K562 (cell line): Measurements from ENCODE around the gene PPP3R2. TPM values are rescaled to one million over a fixed set of nuclear protein-coding genes. Genes with fewer than 3 reads are reported as not detected.
A peak's percentile ranks its signal among the peaks of the same experiment; 100 is the strongest.

Experiments used
- ATAC-seq: fragments of 200-7000 bp; cut with Tn5 transposase; 3 replicates; pipeline ENCODE4 v1.9.1; 2020; ENCODE audit warnings: moderate library complexity
- BruUV-seq: library from RNA; stranded (reverse); fragments of 400-500 nt; replicated peaks from 2 replicates; lab custom pipeline; 2021; lab: Mats Ljungman, UMichigan
- CTCF ChIA-PET: fragments of 300-600 bp; formaldehyde crosslinking; extraction: SDS; loops from one replicate; lab custom pipeline; 2021; ENCODE audit warnings: low intra/inter-chr PET ratio; lab: Yijun Ruan, JAX
- POLR2A ChIA-PET: fragments of 300-600, 350-650 bp; sonication (Branson Sonifier 250); formaldehyde crosslinking; extraction: SDS; loops from one replicate; lab custom pipeline; 2021; ENCODE audit warnings: antibody characterized with exemption, inconsistent platforms; lab: Yijun Ruan, JAX
- DNase-seq, 4 experiments: peaks; one replicate each; pipeline versions ENCODE4 v3.0.0 to v3.0.0-alpha.2; 2011 to 2018; ENCODE audit warnings: low spot score in 3 of 4, mixed read lengths in 3 of 4; ENCODE audit errors: extremely low read depth in 1 of 4
- FAIRE-seq: peaks from 2 replicates; lab custom pipeline; 2011; peaks lifted over from hg19 to GRCh38; lab: Jason Lieb, UNC
- H2AFZ ChIP-seq: 2 replicates; pipeline ENCODE4 v1.6.0; 2011; ENCODE audit warnings: low read depth, low read length, control low read depth, inconsistent platforms
- H3K27ac ChIP-seq: fragments of 200-600 bp; 3 replicates; pipeline ENCODE4 v1.8.0; 2011; ENCODE audit warnings: low read depth, mild to moderate bottlenecking, control low read depth, inconsistent platforms, low read length, moderate library complexity, mixed read lengths; ENCODE audit errors: extremely low read depth
- H3K27me3 ChIP-seq, 2 experiments: fragments of 300-600 bp in 1 of 2; 2 replicates in 1 of 2; 3 replicates in 1 of 2; pipeline versions ENCODE4 v1.6.0 to v1.8.0; 2011; ENCODE audit warnings: inconsistent platforms in 2 of 2, low read length in 2 of 2, mild to moderate bottlenecking in 1 of 2, mixed read lengths in 1 of 2, moderate library complexity in 1 of 2; ENCODE audit not compliant: control insufficient read depth in 2 of 2, insufficient read depth in 2 of 2
- H3K36me3 ChIP-seq: fragments of 300-600 bp; 3 replicates; pipeline ENCODE4 v1.8.0; 2011; ENCODE audit warnings: mild to moderate bottlenecking, low read length, inconsistent platforms; ENCODE audit not compliant: control insufficient read depth, insufficient read depth
- H3K4me1 ChIP-seq, 2 experiments: fragments of 200-600 bp in 1 of 2; replicated peaks in 1 of 2; 2 replicates in 1 of 2; 3 replicates in 1 of 2; pipeline versions ENCODE4 v1.5.1 to v1.8.0; 2011; ENCODE audit warnings: inconsistent platforms in 2 of 2, low read length in 2 of 2, mild to moderate bottlenecking in 1 of 2, mixed read lengths in 1 of 2, moderate library complexity in 1 of 2; ENCODE audit not compliant: control insufficient read depth in 2 of 2, insufficient read depth in 2 of 2
- H3K4me2 ChIP-seq: 2 replicates; pipeline ENCODE4 v1.6.1; 2011; ENCODE audit warnings: low read length, control low read depth, inconsistent platforms, mixed read lengths; ENCODE audit not compliant: insufficient read depth
- H3K4me3 ChIP-seq: fragments of 200-600 bp; sonication (generic), shearing (Covaris generic); 2 replicates; pipeline ENCODE4 v1.5.1; 2016; ENCODE audit warnings: control low read depth, inconsistent platforms
- H3K79me2 ChIP-seq: fragments of 200-600 bp; 3 replicates; pipeline ENCODE4 v1.8.0; 2011; ENCODE audit warnings: low read length, inconsistent platforms; ENCODE audit not compliant: control insufficient read depth, insufficient read depth
- H3K9ac ChIP-seq, 2 experiments: 2 replicates each; pipeline versions ENCODE4 v1.6.0 to v1.6.1; 2011; ENCODE audit warnings: low read depth in 2 of 2, low read length in 2 of 2, control low read depth in 1 of 2, inconsistent platforms in 1 of 2, mild to moderate bottlenecking in 1 of 2, mixed read lengths in 1 of 2; ENCODE audit not compliant: insufficient read depth in 1 of 2
- H3K9me1 ChIP-seq: one replicate; pipeline ENCODE4 v1.6.0; 2011; ENCODE audit warnings: inconsistent platforms, mild to moderate bottlenecking, low read length, moderate library complexity; ENCODE audit not compliant: control insufficient read depth, insufficient read depth
- H3K9me3 ChIP-seq: replicated peaks from 2 replicates; pipeline ENCODE4 v1.5.1; 2011; ENCODE audit warnings: low read depth, low read length, inconsistent platforms; ENCODE audit not compliant: control insufficient read depth, insufficient read depth
- H4K20me1 ChIP-seq: replicated peaks from 2 replicates; pipeline ENCODE4 v1.6.1; 2011; ENCODE audit warnings: low read length, inconsistent platforms, mixed read lengths; ENCODE audit not compliant: control insufficient read depth, insufficient read depth
- DMBX1 ChIP-seq: fragments of 250-450 bp; sonication (Bioruptor Pico); IDR thresholded peaks from 2 replicates; pipeline ENCODE4 v1.8.0; 2022; ENCODE audit warnings: inconsistent platforms, mild to moderate bottlenecking, moderate library complexity, borderline replicate concordance
- MEIS2 ChIP-seq: fragments of 450-650 bp; IDR thresholded peaks from 2 replicates; pipeline ENCODE4 v1.6.1; 2014; ENCODE audit warnings: mild to moderate bottlenecking; ENCODE audit not compliant: partially characterized antibody
- NRF1 ChIP-seq, 2 experiments: fragments of 450-650 bp; IDR thresholded peaks in 1 of 2; conservative IDR thresholded peaks in 1 of 2; 2 replicates each; pipeline ENCODE4 v1.6.1; 2014; ENCODE audit warnings: mild to moderate bottlenecking in 2 of 2
- WGBS: fragments of 100-300 bp; shearing (Covaris generic); methylation state at CpG from one replicate; pipeline ENCODE4 v1.1.6; 2016; ENCODE audit warnings: low coverage, mixed read lengths; ENCODE audit not compliant: insufficient coverage; ENCODE audit errors: missing lambda C conversion rate; 5-methylcytosine and 5-hydroxymethylcytosine counted together
- in situ Hi-C: fragments of 300-500 bp; cut with MboI; formaldehyde crosslinking; loops from 4 replicates; pipeline ENCODE4 v1.15.0; 2018; ENCODE audit warnings: inconsistent platforms, mixed read lengths
- intact Hi-C: fragments of 100-400 bp; cut with micrococcal nuclease; formaldehyde crosslinking; loops from 2 replicates; pipeline ENCODE4 v1.14.2; 2022
- polyA plus RNA-seq, 8 experiments: library from polyadenylated mRNA; depleted of rRNA in 4 of 8; stranded (reverse) in 5 of 8; unstranded in 3 of 8; fragments of >200 nt; fragmentation: Nextera tagmentation in 2 of 8; fragmentation: Illumina TruSeq in 1 of 8; extraction: Ambion mirVana in 2 of 8; extraction: Trizol in 1 of 8; gene quantifications; 2 replicates each; pipeline versions ENCODE4 v1.2.1 to v1.2.3, GENCODE V29; 2011 to 2014; ENCODE audit warnings: inconsistent platforms in 1 of 8, missing spikeins in 1 of 8
- total RNA-seq, 7 experiments: library from RNA; depleted of rRNA in 6 of 7; stranded (reverse); fragments of >200 nt in 6 of 7; fragmentation: Illumina TruSeq in 2 of 7; extraction: Trizol in 2 of 7; gene quantifications; 2 replicates each; pipeline versions ENCODE4 v1.2.1 to v1.2.3, GENCODE V29; 2011 to 2021; ENCODE audit warnings: low replicate concordance in 1 of 7
- TF ChIP-seq, protein P1 (sequence below): fragments of 250-450 bp; sonication (Bioruptor Pico); IDR thresholded peaks from 2 replicates; pipeline ENCODE4 v1.5.0; 2020; ENCODE audit warnings: mild to moderate bottlenecking
- TF ChIP-seq, protein P2 (sequence below): fragments of 450-650 bp; IDR thresholded peaks from 2 replicates; pipeline ENCODE4 v1.6.1; 2016

PPP3R2 gene
- total and polyA plus RNA-seq, 9 of the 15 experiments (the other 6 are each of a cell fraction or from before 2014, with no cell fraction given) = not detected

DNA sequence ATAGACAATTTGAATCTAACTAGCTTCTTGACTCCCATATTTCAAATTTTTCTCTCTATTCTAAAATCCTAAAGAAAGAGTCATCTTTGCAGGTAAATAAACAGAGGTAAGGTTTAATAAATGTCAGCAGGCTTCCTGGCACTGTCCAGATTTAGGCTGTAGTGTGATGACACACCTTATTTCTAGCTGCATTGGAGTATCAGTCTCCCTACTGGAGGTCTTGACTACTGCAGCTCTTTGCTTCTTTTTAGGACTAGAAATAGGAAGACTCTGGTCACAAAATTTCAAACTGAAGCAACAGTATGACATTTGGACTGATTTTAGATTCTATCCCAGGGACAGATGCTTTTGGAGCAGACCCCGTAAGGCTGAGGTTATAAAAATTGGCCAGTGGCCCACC is 40.7 kb upstream of the PPP3R2 start:
- no peaks in the 10 kb centered on the region for H3K36me3 ChIP-seq
- no peak overlapping the region for H3K4me2 ChIP-seq
- ChIA-PET CTCF (no interaction called here), POLR2A (no interaction called here)
- no peak overlapping the region for H2AFZ ChIP-seq
- H3K27me3 ChIP-seq = no peaks in the 10 kb centered on the region
- in situ Hi-C loops (no loop called here), intact Hi-C loops (no loop called here)
- DNase-seq = peak in 1 of 4 experiments; percentile 7
- 13% methylated on average over 1 of the region's 1 CpG for WGBS
- H3K4me3 ChIP-seq = no peak overlapping the region
- FAIRE-seq = no peak
- BruUV-seq = no TSS peak
- no peak for TF ChIP-seq NRF1 (conservative IDR thresholded peaks at IDR 0.05 in 1 of 2, IDR thresholded peaks at IDR 0.05 in 1 of 2)
- TF ChIP-seq, protein P1, sequence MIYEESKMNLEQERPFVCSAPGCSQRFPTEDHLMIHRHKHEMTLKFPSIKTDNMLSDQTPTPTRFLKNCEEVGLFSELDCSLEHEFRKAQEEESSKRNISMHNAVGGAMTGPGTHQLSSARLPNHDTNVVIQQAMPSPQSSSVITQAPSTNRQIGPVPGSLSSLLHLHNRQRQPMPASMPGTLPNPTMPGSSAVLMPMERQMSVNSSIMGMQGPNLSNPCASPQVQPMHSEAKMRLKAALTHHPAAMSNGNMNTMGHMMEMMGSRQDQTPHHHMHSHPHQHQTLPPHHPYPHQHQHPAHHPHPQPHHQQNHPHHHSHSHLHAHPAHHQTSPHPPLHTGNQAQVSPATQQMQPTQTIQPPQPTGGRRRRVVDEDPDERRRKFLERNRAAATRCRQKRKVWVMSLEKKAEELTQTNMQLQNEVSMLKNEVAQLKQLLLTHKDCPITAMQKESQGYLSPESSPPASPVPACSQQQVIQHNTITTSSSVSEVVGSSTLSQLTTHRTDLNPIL (CRISPR knock-in tag) = no peak
- H4K20me1 ChIP-seq = no peaks in the 10 kb centered on the region
- no peaks in the 10 kb centered on the region for H3K4me1 ChIP-seq
- ATAC-seq = peak; percentile 44; the same call in 2 of the 3 replicates
- H3K9me1 ChIP-seq = no peaks in the 10 kb centered on the region
- H3K9me3 ChIP-seq = no peaks in the 10 kb centered on the region
- H3K9ac ChIP-seq = no peak overlapping the region
- H3K79me2 ChIP-seq = no peaks in the 10 kb centered on the region
- H3K27ac ChIP-seq = no peak overlapping the region

DNA sequence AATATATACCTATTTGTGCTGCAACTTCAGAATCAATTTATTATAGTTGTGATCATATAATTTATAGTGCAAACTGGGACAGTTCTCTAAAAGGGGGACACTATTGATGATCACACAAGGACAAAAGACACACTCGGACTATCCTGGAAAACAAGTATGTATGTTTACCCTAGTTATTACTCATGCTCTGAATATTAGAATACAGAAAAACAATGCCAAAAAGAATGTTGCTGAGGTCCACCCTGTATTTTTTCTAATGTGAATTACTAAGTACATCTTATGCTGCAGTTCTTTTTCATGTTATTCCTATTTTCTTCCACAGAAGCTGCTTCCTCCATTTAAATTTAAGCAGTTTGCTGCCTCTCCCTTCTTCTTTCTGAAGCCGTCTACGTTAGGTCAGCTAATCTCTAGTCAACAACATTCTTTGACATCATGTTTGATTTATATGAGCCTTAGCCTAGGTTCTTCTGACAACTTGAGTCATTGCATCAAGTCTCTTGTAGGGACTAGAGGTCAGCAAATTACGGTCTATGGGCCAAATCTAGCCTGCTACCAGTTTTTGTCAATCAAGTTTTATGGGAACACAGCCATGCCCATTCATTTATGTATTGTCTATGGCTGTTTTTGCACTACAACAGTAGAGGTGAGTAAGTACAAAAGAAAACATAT is 40.1 kb upstream of the PPP3R2 start:
- no peak overlapping the region for H3K4me2 ChIP-seq
- POLR2A ChIA-PET = no interaction called here
- no peak overlapping the region for H3K27ac ChIP-seq
- intact Hi-C loops (no loop called here), in situ Hi-C loops (no loop called here)
- H2AFZ ChIP-seq = no peak overlapping the region
- no peak for FAIRE-seq
- 0% methylated on average over 2 of the region's 4 CpGs for WGBS
- no peak for ATAC-seq
- no peaks in the 10 kb centered on the region for H3K27me3 ChIP-seq
- H3K9me3 ChIP-seq = no peaks in the 10 kb centered on the region
- no peaks in the 10 kb centered on the region for H3K9me1 ChIP-seq
- DNase-seq = no peak
- CTCF ChIA-PET = no interaction called here
- no peak overlapping the region for H3K9ac ChIP-seq
- no TSS peak for BruUV-seq
- H3K36me3 ChIP-seq = no peaks in the 10 kb centered on the region
- H4K20me1 ChIP-seq = no peaks in the 10 kb centered on the region
- H3K4me1 ChIP-seq = no peaks in the 10 kb centered on the region
- H3K79me2 ChIP-seq = no peaks in the 10 kb centered on the region
- no peak overlapping the region for H3K4me3 ChIP-seq
- TF ChIP-seq DMBX1 (CRISPR knock-in tag) (no peak), MEIS2 (peak; percentile 82)
- TF ChIP-seq, protein P2, sequence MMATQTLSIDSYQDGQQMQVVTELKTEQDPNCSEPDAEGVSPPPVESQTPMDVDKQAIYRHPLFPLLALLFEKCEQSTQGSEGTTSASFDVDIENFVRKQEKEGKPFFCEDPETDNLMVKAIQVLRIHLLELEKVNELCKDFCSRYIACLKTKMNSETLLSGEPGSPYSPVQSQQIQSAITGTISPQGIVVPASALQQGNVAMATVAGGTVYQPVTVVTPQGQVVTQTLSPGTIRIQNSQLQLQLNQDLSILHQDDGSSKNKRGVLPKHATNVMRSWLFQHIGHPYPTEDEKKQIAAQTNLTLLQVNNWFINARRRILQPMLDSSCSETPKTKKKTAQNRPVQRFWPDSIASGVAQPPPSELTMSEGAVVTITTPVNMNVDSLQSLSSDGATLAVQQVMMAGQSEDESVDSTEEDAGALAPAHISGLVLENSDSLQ = peak; percentile 32; the same call in 1 of the 2 replicates
